Type B pancreatic cell (in vitro differentiated cells): ENCODE measurements around the gene IL9. TPM values are rescaled to one million over a fixed set of nuclear protein-coding genes. Genes with fewer than 3 reads are reported as not detected.
A peak's percentile ranks its signal among the peaks of the same experiment; 100 is the strongest.

Experiments used
- DNase-seq: peaks from one replicate; pipeline ENCODE4 v3.0.0; 2021; ENCODE audit warnings: mixed read lengths; ENCODE audit not compliant: unreplicated experiment; ENCODE audit errors: extremely low spot score
- H3K27ac Mint-ChIP-seq: 2 replicates; pipeline ENCODE4 v1.8.0; 2021; ENCODE audit warnings: mild to moderate bottlenecking, mixed read lengths
- H3K27me3 Mint-ChIP-seq: 2 replicates; pipeline ENCODE4 v1.8.0; 2021; ENCODE audit warnings: mixed read lengths
- H3K36me3 Mint-ChIP-seq: 2 replicates; pipeline ENCODE4 v1.8.0; 2021; ENCODE audit warnings: mixed read lengths
- H3K4me1 Mint-ChIP-seq: one replicate; pipeline ENCODE4 v1.8.0; 2021; ENCODE audit warnings: mixed read lengths; ENCODE audit not compliant: unreplicated experiment
- H3K4me3 Mint-ChIP-seq: 2 replicates; pipeline ENCODE4 v1.8.0; 2021; ENCODE audit warnings: mild to moderate bottlenecking, mixed read lengths
- H3K9me3 Mint-ChIP-seq: 2 replicates; pipeline ENCODE4 v1.8.0; 2021; ENCODE audit warnings: mixed read lengths
- total RNA-seq: library from RNA; stranded (reverse); gene quantifications from 2 replicates; pipeline ENCODE4 v1.2.1, GENCODE V29; 2021; ENCODE audit warnings: low replicate concordance
- TF ChIP-seq, protein P1 (sequence below): fragments of 200-600 bp; sonication (generic); conservative IDR thresholded peaks from 2 replicates; pipeline ENCODE4 v1.5.0; 2021; ENCODE audit warnings: antibody characterized with exemption, mild to moderate bottlenecking

IL9 gene
- total RNA-seq, 1 donor from 2014 or later: not detected

DNA sequence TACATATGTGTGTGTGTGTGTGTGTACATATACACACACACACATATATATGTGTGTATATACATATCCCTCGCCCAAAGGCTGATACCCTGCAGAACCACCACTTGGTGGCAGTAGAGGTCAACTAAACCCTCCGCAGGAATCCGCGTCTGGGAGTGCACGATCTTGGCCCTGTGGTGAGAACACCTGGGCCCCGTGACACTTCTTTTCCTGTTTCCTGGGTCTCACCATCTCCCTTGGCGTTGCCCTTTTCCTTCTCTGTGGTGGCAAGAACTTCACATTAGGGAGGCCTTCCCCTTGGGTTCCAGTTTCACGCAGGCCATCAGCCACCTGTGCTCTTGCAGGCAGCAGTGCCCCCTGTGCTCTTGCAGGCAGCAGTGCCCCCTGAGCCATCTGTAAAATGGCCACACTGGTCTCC is 8.2 kb downstream of the IL9 start:
- no peak overlapping the region for H3K27ac Mint-ChIP-seq
- H3K27me3 Mint-ChIP-seq: peaks cover 58% of the 10 kb centered on the region
- DNase-seq: peak; percentile 79
- TF ChIP-seq, protein P1, sequence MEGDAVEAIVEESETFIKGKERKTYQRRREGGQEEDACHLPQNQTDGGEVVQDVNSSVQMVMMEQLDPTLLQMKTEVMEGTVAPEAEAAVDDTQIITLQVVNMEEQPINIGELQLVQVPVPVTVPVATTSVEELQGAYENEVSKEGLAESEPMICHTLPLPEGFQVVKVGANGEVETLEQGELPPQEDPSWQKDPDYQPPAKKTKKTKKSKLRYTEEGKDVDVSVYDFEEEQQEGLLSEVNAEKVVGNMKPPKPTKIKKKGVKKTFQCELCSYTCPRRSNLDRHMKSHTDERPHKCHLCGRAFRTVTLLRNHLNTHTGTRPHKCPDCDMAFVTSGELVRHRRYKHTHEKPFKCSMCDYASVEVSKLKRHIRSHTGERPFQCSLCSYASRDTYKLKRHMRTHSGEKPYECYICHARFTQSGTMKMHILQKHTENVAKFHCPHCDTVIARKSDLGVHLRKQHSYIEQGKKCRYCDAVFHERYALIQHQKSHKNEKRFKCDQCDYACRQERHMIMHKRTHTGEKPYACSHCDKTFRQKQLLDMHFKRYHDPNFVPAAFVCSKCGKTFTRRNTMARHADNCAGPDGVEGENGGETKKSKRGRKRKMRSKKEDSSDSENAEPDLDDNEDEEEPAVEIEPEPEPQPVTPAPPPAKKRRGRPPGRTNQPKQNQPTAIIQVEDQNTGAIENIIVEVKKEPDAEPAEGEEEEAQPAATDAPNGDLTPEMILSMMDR: peak; percentile 91
- no peaks in the 10 kb centered on the region for H3K36me3 Mint-ChIP-seq
- H3K9me3 Mint-ChIP-seq: no peaks in the 10 kb centered on the region
- H3K4me1 Mint-ChIP-seq: peaks cover 29% of the 10 kb centered on the region
- H3K4me3 Mint-ChIP-seq: peak overlapping the region; percentile 11

DNA sequence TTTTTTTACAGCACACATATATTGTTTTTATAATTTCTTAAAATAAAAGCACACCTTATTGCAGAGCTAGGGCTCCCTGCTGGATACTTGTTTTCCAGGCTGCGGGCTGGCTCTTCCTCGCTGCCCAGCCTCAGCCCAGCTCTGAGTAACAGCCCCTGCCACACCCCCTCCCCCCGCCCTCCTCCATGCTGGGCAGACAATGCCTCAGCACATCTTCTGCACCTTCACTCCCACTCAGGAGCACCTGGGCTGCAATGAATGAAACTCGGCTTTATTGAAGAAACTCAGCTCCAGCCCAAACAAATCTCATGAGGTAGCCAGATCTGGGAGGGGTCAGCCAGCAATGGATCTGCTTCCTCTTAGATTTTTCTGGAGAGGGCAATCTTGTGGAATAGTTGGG is 9.5 kb downstream of the IL9 start:
- TF ChIP-seq, protein P1: no peak
- Mint-ChIP-seq H3K27ac (no peak overlapping the region), H3K4me3 (no peak overlapping the region), H3K4me1 (peaks cover 17% of the 10 kb centered on the region), H3K27me3 (peaks cover 67% of the 10 kb centered on the region), H3K36me3 (no peaks in the 10 kb centered on the region), H3K9me3 (no peaks in the 10 kb centered on the region)
- no peak for DNase-seq

DNA sequence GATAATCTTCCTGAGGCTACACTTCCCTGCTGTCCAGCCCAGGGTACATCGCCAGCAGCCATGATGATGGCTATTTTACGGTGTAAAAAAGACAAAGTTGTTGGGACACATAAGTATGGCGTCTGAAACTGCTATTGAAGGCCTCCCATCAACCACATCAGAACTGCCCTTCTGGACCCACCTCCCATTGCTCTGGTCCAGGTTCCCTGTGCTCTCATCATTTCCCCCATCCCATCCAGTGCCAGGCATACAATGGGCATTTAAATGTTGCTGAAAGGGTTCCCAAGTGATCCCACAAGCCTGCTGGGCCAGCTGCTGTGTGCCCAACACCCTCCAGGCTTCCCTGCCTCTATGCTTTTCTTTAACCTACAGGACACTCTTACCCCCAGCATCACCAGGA is 10.6 kb downstream of the IL9 start:
- H3K27ac Mint-ChIP-seq: no peak overlapping the region

DNA sequence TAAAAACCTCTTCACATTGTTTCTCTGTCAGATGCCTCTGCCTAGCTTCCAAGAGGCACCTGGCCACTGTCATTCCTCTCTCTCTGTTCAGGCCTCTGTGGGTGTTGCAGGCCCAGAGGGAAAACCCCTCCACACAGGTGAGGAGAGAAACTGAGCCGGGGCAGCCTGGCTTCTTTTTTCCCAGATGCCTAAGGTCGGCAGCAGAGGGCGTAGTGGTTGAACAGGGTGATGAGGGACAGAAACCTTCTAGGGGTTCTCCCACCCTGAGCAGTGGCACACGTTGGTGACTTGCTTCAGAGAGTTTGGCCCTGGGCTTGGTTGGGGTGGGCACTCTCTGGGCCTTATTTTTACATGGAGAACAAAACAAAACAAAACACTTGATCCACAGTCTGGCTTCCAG is 12.2 kb downstream of the IL9 start:
- no peaks in the 10 kb centered on the region for H3K36me3 Mint-ChIP-seq
- no peaks in the 10 kb centered on the region for H3K9me3 Mint-ChIP-seq
- peaks cover 56% of the 10 kb centered on the region for H3K27me3 Mint-ChIP-seq
- H3K4me1 Mint-ChIP-seq: peaks cover 12% of the 10 kb centered on the region
- H3K27ac Mint-ChIP-seq: no peak overlapping the region
- DNase-seq: no peak
- H3K4me3 Mint-ChIP-seq: no peak overlapping the region
- TF ChIP-seq, protein P1: no peak

More for the DNA sequence above, 10.6 kb downstream of the IL9 start:
- DNase-seq: no peak
- TF ChIP-seq, protein P1: no peak
- Mint-ChIP-seq H3K9me3 (no peaks in the 10 kb centered on the region), H3K27me3 (peaks cover 70% of the 10 kb centered on the region), H3K4me3 (no peak overlapping the region), H3K36me3 (no peaks in the 10 kb centered on the region), H3K4me1 (peaks cover 17% of the 10 kb centered on the region)

DNA sequence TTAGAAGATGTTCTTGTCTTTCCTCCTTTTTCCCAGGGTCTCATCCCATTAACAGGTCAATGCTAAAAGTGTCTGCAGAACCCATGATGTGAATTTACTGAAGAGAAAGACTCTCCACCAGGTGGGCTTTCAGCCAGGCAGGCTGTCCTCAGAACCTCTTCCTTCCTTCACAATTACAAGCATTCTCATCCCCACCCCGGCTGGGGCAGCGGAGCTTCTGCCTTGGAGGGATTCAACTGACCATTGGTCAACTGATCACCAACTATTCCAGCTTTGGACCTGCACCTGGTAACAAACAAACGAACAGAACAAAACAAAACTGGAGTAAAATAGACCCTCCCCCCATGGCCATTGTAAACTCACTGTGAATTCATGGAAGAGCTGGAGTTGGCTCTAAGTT is 12.6 kb downstream of the IL9 start:
- Mint-ChIP-seq H3K9me3 (no peaks in the 10 kb centered on the region), H3K27ac (no peak overlapping the region), H3K4me3 (no peak overlapping the region), H3K36me3 (no peaks in the 10 kb centered on the region), H3K27me3 (peaks cover 52% of the 10 kb centered on the region), H3K4me1 (peaks cover 8% of the 10 kb centered on the region)
- TF ChIP-seq, protein P1: no peak
- no peak for DNase-seq

DNA sequence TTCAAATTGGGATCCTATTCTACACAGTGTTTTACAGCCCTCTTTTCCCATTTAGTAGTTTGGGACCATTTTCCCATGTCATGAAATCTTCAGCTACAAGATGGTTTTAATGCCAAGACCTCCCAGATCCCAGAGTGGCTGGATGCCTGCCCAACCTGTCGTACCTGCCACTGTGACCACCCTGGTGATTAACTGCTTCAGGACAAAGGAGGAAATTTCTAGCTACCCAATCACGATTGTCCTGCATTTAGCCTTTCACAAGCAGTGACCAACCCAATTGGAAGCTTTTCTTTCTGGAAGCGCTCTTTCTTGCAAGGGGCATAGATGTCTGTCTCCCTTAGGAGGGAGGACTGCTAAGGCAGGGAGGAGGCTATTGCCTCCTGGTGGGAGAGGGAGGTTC is 13.8 kb downstream of the IL9 start:
- TF ChIP-seq, protein P1: no peak
- Mint-ChIP-seq H3K4me3 (no peak overlapping the region), H3K36me3 (no peaks in the 10 kb centered on the region), H3K4me1 (no peaks in the 10 kb centered on the region), H3K27me3 (peaks cover 44% of the 10 kb centered on the region), H3K27ac (no peak overlapping the region), H3K9me3 (no peaks in the 10 kb centered on the region)
- DNase-seq: no peak
